SK-N-SH treated with all-trans-retinoic acid at 6 μM for 48 hours (cell line): ENCODE measurements around the gene PSAP.
"Not testable (repeated sequence)": the region's sequence is repeated elsewhere in the genome, so short reads cannot be mapped to it uniquely, and the experiment has no call there.

Source experiments
- ATAC-seq: fragments of 200-7000 bp; cut with Tn5 transposase; 3 replicates; pipeline ENCODE4 v1.9.1; 2020; ENCODE audit warnings: mild to moderate bottlenecking, moderate library complexity
- ARNTL ChIP-seq: fragments of 450-650 bp; formaldehyde crosslinking; IDR thresholded peaks from 2 replicates; pipeline ENCODE4 v1.5.0; 2020; ENCODE audit warnings: low read depth, mild to moderate bottlenecking, moderate library complexity, borderline replicate concordance
- BACH2 ChIP-seq: fragments of 250-450 bp; sonication (Bioruptor Pico); IDR thresholded peaks from 2 replicates; pipeline ENCODE4 v1.9.0; 2021; ENCODE audit warnings: mild to moderate bottlenecking, borderline replicate concordance
- CSDC2 ChIP-seq: fragments of 250-450 bp; sonication (Bioruptor Pico); IDR thresholded peaks from 2 replicates; pipeline ENCODE4 v1.5.0; 2020; ENCODE audit warnings: mild to moderate bottlenecking, moderate library complexity
- GLIS3 ChIP-seq: fragments of 250-450 bp; sonication (Bioruptor Pico); IDR thresholded peaks from 2 replicates; pipeline ENCODE4 v1.5.0; 2020; ENCODE audit warnings: mild to moderate bottlenecking, moderate library complexity
- ISL1 ChIP-seq: fragments of 250-450 bp; sonication (Bioruptor Pico); IDR thresholded peaks from 2 replicates; pipeline ENCODE4 v2.1.2; 2022; ENCODE audit warnings: mild to moderate bottlenecking, moderate library complexity
- OSR1 ChIP-seq: fragments of 250-450 bp; sonication (Bioruptor Pico); IDR thresholded peaks from 2 replicates; pipeline ENCODE4 v1.8.0; 2022; ENCODE audit warnings: moderate library complexity, mild to moderate bottlenecking, inconsistent platforms
- RARB ChIP-seq: fragments of 250-450 bp; sonication (Bioruptor Pico); IDR thresholded peaks from 2 replicates; pipeline ENCODE4 v1.8.0; 2021; ENCODE audit warnings: mild to moderate bottlenecking, moderate library complexity
- SNAI2 ChIP-seq: fragments of 250-450 bp; sonication (Bioruptor Pico); IDR thresholded peaks from 2 replicates; pipeline ENCODE4 v1.5.0; 2020; ENCODE audit warnings: mild to moderate bottlenecking, moderate library complexity
- TCF4 ChIP-seq: fragments of 250-450 bp; sonication (Bioruptor Pico); IDR thresholded peaks from 2 replicates; pipeline ENCODE4 v1.8.0; 2021; ENCODE audit warnings: mild to moderate bottlenecking, moderate library complexity, borderline replicate concordance
- TOX ChIP-seq: fragments of 250-450 bp; sonication (Bioruptor Pico); IDR thresholded peaks from 2 replicates; pipeline ENCODE4 v1.8.0; 2021; ENCODE audit warnings: mild to moderate bottlenecking, moderate library complexity, borderline replicate concordance
- ZC3H10 ChIP-seq: fragments of 250-450 bp; sonication (Bioruptor Pico); IDR thresholded peaks from 2 replicates; pipeline ENCODE4 v1.5.1; 2021; ENCODE audit warnings: mild to moderate bottlenecking, moderate library complexity
- ZFP30 ChIP-seq: fragments of 450-650 bp; formaldehyde crosslinking; IDR thresholded peaks from 2 replicates; pipeline ENCODE4 v1.5.0; 2022; ENCODE audit warnings: mild to moderate bottlenecking, moderate library complexity
- ZNF565 ChIP-seq: fragments of 450-650 bp; formaldehyde crosslinking; conservative IDR thresholded peaks from 2 replicates; pipeline ENCODE4 v1.5.0; 2020; ENCODE audit warnings: low read depth, mild to moderate bottlenecking, moderate library complexity
- ZNF70 ChIP-seq: fragments of 450-650 bp; formaldehyde crosslinking; IDR thresholded peaks from 2 replicates; pipeline ENCODE4 v1.5.0; 2020; ENCODE audit warnings: mild to moderate bottlenecking, moderate library complexity
- ZNF8 ChIP-seq: fragments of 450-650 bp; formaldehyde crosslinking; IDR thresholded peaks from 2 replicates; pipeline ENCODE4 v1.5.0; 2020; ENCODE audit warnings: mild to moderate bottlenecking, moderate library complexity
- TF ChIP-seq, protein P1 (sequence below): fragments of 250-450 bp; sonication (Bioruptor Pico); IDR thresholded peaks from 2 replicates; pipeline ENCODE4 v1.5.0; 2020; ENCODE audit warnings: mild to moderate bottlenecking, moderate library complexity
- TF ChIP-seq, protein P2 (sequence below): fragments of 250-450 bp; sonication (Bioruptor Pico); IDR thresholded peaks from 2 replicates; pipeline ENCODE4 v1.8.0; 2020; ENCODE audit warnings: mild to moderate bottlenecking, moderate library complexity, borderline replicate concordance
- TF ChIP-seq, protein P3 (sequence below): fragments of 250-450 bp; sonication (Bioruptor Pico); IDR thresholded peaks from 2 replicates; pipeline ENCODE4 v1.5.1; 2021; ENCODE audit warnings: mild to moderate bottlenecking, moderate library complexity
- TF ChIP-seq, protein P4 (sequence below): fragments of 250-450 bp; sonication (Bioruptor Pico); IDR thresholded peaks from 2 replicates; pipeline ENCODE4 v1.8.0; 2021; ENCODE audit warnings: low read depth, mild to moderate bottlenecking, moderate library complexity, borderline replicate concordance

PSAP gene

DNA sequence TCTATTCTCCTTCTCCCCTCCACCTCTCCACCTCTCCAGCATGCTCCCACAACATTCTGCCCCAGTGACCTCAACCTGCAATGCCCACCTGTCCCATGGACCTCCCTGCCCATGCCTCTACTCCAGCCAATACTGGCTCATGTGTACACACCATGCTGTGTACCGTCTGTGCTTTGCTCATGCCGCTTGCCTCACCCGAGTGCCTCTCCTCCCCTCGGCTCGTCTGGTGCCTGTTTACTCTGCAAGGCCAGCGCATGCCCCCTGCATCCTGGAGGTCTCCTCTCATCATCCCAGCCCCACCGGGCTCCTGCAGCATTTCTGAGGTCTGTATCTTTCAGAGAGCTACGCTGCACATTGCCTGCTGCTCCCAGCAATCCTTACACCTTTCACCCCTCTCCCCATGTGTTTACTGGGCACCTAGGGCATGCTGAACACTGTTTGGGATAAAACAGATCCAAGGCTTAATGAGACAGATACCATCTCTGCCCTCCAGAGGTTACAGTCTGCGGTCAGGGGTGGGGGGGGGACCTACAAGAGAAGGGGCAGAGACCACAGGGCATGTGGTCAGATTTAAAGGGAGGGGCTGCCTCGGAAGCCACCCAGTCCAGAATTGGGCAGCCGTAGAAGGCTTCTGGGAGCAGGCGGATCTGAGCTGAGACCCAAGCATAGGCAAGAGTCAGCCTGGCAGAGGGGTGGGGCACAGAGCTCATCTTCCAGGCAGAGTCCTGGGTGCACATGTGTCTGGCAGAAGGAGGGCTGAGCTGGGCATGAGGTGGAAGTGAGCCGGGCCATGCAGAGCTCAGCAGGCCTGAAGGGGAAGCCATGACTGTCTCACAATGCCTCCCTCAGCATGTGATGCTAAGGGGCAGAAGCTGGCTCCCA lies 29.6 kb upstream of the PSAP start:
- peak; percentile 83 for ATAC-seq
- peak; percentile 15; the same call in 1 of the 2 replicates for TF ChIP-seq TCF4 (CRISPR knock-in tag)
- TF ChIP-seq BACH2, result no peak

DNA sequence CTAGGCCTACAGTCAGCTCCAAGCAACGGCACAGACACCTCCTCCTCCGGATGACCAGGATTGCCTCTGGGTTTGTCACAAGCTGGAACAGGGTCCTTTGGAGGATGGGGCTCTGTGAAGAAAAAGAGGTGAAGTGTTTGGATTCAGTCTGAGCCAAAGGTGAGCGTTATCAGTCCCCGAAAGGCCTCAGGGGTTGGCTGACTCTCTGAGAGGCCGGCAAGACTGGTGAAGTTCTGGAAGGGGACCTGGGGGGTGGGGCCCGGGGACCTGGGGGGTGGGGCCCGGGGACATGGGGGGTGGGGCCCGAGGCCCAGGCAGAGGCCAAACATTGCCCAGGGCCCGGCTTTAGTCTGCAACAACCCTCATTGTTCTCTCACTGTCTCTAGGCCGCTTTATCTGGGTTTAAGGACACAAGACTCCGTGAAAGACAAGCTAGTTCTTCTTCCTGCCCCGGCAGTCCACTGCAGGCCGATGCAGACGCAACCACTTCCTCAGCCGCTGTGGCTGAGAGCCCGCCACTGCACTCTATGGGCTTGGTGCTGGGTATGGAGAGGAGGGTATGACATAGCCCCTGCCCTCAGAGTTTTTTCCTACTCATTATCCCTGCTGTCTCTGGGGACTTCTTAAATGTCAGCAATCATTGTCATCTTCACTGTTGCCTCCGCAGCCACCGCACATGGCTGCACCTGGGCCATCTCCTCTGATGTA lies 27.4 kb upstream of the PSAP start:
- no peak for ATAC-seq
- TF ChIP-seq ZFP30 (CRISPR knock-in tag), result no peak
- TF ChIP-seq ARNTL (CRISPR knock-in tag), result no peak
- TF ChIP-seq OSR1 (CRISPR knock-in tag), result no peak
- TF ChIP-seq, protein P1, sequence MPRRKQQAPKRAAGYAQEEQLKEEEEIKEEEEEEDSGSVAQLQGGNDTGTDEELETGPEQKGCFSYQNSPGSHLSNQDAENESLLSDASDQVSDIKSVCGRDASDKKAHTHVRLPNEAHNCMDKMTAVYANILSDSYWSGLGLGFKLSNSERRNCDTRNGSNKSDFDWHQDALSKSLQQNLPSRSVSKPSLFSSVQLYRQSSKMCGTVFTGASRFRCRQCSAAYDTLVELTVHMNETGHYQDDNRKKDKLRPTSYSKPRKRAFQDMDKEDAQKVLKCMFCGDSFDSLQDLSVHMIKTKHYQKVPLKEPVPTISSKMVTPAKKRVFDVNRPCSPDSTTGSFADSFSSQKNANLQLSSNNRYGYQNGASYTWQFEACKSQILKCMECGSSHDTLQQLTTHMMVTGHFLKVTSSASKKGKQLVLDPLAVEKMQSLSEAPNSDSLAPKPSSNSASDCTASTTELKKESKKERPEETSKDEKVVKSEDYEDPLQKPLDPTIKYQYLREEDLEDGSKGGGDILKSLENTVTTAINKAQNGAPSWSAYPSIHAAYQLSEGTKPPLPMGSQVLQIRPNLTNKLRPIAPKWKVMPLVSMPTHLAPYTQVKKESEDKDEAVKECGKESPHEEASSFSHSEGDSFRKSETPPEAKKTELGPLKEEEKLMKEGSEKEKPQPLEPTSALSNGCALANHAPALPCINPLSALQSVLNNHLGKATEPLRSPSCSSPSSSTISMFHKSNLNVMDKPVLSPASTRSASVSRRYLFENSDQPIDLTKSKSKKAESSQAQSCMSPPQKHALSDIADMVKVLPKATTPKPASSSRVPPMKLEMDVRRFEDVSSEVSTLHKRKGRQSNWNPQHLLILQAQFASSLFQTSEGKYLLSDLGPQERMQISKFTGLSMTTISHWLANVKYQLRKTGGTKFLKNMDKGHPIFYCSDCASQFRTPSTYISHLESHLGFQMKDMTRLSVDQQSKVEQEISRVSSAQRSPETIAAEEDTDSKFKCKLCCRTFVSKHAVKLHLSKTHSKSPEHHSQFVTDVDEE (CRISPR knock-in tag), result no peak
- TF ChIP-seq, protein P2, sequence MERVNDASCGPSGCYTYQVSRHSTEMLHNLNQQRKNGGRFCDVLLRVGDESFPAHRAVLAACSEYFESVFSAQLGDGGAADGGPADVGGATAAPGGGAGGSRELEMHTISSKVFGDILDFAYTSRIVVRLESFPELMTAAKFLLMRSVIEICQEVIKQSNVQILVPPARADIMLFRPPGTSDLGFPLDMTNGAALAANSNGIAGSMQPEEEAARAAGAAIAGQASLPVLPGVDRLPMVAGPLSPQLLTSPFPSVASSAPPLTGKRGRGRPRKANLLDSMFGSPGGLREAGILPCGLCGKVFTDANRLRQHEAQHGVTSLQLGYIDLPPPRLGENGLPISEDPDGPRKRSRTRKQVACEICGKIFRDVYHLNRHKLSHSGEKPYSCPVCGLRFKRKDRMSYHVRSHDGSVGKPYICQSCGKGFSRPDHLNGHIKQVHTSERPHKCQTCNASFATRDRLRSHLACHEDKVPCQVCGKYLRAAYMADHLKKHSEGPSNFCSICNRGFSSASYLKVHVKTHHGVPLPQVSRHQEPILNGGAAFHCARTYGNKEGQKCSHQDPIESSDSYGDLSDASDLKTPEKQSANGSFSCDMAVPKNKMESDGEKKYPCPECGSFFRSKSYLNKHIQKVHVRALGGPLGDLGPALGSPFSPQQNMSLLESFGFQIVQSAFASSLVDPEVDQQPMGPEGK, result no peak
- TF ChIP-seq RARB, result no peak
- TF ChIP-seq, protein P3, sequence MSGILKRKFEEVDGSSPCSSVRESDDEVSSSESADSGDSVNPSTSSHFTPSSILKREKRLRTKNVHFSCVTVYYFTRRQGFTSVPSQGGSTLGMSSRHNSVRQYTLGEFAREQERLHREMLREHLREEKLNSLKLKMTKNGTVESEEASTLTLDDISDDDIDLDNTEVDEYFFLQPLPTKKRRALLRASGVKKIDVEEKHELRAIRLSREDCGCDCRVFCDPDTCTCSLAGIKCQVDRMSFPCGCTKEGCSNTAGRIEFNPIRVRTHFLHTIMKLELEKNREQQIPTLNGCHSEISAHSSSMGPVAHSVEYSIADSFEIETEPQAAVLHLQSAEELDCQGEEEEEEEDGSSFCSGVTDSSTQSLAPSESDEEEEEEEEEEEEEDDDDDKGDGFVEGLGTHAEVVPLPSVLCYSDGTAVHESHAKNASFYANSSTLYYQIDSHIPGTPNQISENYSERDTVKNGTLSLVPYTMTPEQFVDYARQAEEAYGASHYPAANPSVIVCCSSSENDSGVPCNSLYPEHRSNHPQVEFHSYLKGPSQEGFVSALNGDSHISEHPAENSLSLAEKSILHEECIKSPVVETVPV (CRISPR knock-in tag), result no peak
- no peak for TF ChIP-seq ZNF565
- TF ChIP-seq, protein P4, sequence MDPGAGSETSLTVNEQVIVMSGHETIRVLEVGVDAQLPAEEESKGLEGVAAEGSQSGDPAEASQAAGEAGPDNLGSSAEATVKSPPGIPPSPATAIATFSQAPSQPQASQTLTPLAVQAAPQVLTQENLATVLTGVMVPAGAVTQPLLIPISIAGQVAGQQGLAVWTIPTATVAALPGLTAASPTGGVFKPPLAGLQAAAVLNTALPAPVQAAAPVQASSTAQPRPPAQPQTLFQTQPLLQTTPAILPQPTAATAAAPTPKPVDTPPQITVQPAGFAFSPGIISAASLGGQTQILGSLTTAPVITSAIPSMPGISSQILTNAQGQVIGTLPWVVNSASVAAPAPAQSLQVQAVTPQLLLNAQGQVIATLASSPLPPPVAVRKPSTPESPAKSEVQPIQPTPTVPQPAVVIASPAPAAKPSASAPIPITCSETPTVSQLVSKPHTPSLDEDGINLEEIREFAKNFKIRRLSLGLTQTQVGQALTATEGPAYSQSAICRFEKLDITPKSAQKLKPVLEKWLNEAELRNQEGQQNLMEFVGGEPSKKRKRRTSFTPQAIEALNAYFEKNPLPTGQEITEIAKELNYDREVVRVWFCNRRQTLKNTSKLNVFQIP, result no peak
- TF ChIP-seq TCF4 (CRISPR knock-in tag), result no peak
- TF ChIP-seq GLIS3 (CRISPR knock-in tag), result no peak
- no peak for TF ChIP-seq CSDC2 (CRISPR knock-in tag)
- TF ChIP-seq SNAI2, result no peak
- TF ChIP-seq ZC3H10 (CRISPR knock-in tag), result no peak

DNA sequence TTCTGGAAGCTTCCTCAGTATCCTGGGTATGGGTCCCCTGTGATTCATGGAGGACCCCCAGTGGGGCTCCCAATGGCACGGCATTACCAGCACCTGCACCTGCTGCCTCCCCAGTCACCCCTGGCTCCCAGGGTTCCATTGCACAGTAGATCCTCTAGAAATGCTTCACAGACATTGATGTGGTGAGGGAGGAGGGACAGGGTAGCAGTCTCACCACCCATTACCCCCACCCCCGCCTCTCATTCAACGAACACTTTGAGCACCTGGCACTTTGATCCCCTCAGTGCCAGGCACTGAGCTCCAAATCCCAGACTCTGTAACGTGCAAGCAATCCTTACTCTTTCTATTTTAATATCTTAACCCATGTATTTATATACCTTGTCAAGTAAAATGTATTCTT lies 26.8 kb upstream of the PSAP start:
- ATAC-seq, result no peak
- no peak for TF ChIP-seq ISL1 (CRISPR knock-in tag)
- no peak for TF ChIP-seq ZFP30 (CRISPR knock-in tag)
- TF ChIP-seq ZNF8 (CRISPR knock-in tag), result no peak
- no peak for TF ChIP-seq BACH2
- TF ChIP-seq TOX (CRISPR knock-in tag), result no peak
- TF ChIP-seq ZNF70 (CRISPR knock-in tag), result no peak
- no peak for TF ChIP-seq OSR1 (CRISPR knock-in tag)
- no peak for TF ChIP-seq CSDC2 (CRISPR knock-in tag)
- TF ChIP-seq ZC3H10 (CRISPR knock-in tag), result no peak
- TF ChIP-seq, protein P1 (CRISPR knock-in tag), result no peak

DNA sequence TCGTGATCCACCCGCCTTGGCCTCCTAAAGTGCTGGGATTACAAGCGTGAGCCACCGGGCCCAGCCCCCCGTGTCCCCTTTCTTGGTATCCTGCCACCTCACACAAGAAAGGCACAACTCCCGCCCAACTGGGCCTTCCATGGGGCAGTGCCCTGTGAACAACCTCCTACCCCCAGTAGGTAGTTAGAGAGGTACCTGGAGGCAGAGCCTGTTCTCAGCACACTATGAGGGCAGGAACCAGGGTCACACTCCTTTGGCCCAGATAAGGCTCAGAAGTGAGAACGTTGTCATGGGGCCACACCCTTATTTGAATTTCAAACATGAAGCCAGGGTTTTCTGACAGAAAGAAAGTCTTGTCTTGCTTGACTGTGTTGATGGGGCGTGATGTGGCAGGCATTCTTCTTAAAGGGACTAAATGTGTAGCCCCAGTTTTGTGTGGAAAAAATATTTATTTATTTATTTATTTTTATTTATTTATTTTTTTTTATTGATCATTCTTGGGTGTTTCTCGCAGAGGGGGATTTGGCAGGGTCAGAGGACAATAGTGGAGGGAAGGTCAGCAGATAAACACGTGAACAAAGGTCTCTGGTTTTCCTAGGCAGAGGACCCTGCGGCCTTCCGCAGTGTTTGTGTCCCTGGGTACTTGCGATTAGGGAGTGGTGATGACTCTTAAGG lies 23.8 kb upstream of the PSAP start:
- ATAC-seq, result not testable (repeated sequence)
